ENCODE data around the gene ARHGAP23.

DNA sequence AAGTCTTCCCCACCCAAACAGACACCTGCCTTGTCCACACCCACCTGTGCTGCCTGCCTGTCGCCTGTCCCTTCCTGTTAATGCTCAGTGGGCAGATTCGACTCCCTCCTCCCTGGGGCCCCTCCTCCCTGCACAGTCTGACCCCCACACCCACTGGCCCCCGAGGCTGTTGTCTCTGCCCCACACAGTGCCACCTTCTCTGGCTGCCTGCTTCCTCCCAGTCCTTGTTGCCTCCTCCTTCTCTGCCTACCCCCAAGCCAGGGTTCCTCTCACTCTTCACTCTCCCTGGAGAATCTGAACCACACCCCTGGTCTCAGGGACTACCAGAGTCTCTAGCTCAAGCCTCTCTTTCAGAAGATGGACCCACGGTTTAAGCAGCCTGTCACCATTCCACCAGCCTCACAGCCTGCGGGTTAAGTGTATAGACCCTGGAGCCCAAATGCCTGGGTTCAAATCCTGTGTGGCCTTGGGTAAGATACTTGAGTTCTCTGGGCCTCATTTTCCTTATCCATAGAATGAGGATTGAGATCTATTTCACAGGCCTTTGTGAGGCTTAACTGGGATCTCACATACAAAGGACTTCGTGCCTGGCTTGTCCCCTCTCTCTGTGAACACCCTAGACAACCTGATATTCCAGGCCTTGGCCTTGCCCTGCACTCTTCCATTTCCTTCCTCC lies 3.8 kb upstream of the ARHGAP23 start:
- TF ChIP-seq, protein P1, sequence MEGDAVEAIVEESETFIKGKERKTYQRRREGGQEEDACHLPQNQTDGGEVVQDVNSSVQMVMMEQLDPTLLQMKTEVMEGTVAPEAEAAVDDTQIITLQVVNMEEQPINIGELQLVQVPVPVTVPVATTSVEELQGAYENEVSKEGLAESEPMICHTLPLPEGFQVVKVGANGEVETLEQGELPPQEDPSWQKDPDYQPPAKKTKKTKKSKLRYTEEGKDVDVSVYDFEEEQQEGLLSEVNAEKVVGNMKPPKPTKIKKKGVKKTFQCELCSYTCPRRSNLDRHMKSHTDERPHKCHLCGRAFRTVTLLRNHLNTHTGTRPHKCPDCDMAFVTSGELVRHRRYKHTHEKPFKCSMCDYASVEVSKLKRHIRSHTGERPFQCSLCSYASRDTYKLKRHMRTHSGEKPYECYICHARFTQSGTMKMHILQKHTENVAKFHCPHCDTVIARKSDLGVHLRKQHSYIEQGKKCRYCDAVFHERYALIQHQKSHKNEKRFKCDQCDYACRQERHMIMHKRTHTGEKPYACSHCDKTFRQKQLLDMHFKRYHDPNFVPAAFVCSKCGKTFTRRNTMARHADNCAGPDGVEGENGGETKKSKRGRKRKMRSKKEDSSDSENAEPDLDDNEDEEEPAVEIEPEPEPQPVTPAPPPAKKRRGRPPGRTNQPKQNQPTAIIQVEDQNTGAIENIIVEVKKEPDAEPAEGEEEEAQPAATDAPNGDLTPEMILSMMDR (conservative IDR thresholded peaks at IDR 0.05; ENCODE audit: low read depth, low read length) = no peak
- TF ChIP-seq EZH2 (IDR thresholded peaks at IDR 0.05; ENCODE audit: borderline replicate concordance, low read depth, low read length, poor library complexity, severe bottlenecking) = no peak

Data from A673 (cell line).